H1 (cell line): ENCODE measurements around the gene NET1. TPM values are rescaled to one million over a fixed set of nuclear protein-coding genes. Genes with fewer than 3 reads are reported as not detected.
A peak's percentile ranks its signal among the peaks of the same experiment; 100 is the strongest.

Source experiments
- CTCF ChIA-PET: fragments of 300-600 bp; sonication (Branson Sonifier 250); formaldehyde crosslinking; loops from one replicate; lab custom pipeline; 2021; ENCODE audit not compliant: partially characterized antibody; lab: Charles Lee
- POLR2A ChIA-PET: fragments of 300-600 bp; sonication (Branson Sonifier 250); formaldehyde crosslinking; loops from one replicate; lab custom pipeline; 2021; ENCODE audit warnings: inconsistent platforms; ENCODE audit not compliant: partially characterized antibody; lab: Charles Lee
- DNase-seq, 2 experiments: peaks; one replicate each; pipeline versions ENCODE4 v3.0.0 to v3.0.0-alpha.2; 2010 to 2022; ENCODE audit warnings: low spot score in 2 of 2, low read depth in 1 of 2, mixed read lengths in 1 of 2
- FAIRE-seq: peaks from 2 replicates; lab custom pipeline; 2011; peaks lifted over from hg19 to GRCh38; lab: Jason Lieb, UNC
- H2AFZ ChIP-seq: 2 replicates; pipeline ENCODE4 v1.8.1; 2012; ENCODE audit warnings: low read length, inconsistent platforms
- H2AK5ac ChIP-seq: 2 replicates; pipeline ENCODE4 v1.6.1; 2013; ENCODE audit warnings: low read depth, low read length
- H2BK120ac ChIP-seq: replicated peaks from 2 replicates; pipeline ENCODE3; 2013; ENCODE audit warnings: low read depth, low read length, inconsistent platforms
- H2BK12ac ChIP-seq: 2 replicates; pipeline ENCODE4 v1.6.1; 2013; ENCODE audit warnings: low read depth, low read length
- H2BK15ac ChIP-seq: 2 replicates; pipeline ENCODE4 v1.6.1; 2013; ENCODE audit warnings: low read length
- H2BK20ac ChIP-seq: 2 replicates; pipeline ENCODE4 v1.6.1; 2013; ENCODE audit warnings: low read length
- H2BK5ac ChIP-seq: 2 replicates; pipeline ENCODE4 v1.6.1; 2013; ENCODE audit warnings: low read depth, low read length
- H3K14ac ChIP-seq: 2 replicates; pipeline ENCODE4 v1.6.1; 2013; ENCODE audit warnings: inconsistent platforms; ENCODE audit not compliant: insufficient read length
- H3K18ac ChIP-seq: 2 replicates; pipeline ENCODE4 v1.6.1; 2013; ENCODE audit warnings: low read length; ENCODE audit errors: extremely low read depth
- H3K23ac ChIP-seq: 2 replicates; pipeline ENCODE4 v1.6.1; 2013; ENCODE audit warnings: inconsistent platforms; ENCODE audit not compliant: insufficient read length
- H3K23me2 ChIP-seq: 2 replicates; pipeline ENCODE4 v1.6.1; 2013; ENCODE audit warnings: low read depth, low read length
- H3K27ac ChIP-seq: 2 replicates; pipeline ENCODE4 v1.6.1; 2011; ENCODE audit warnings: low read depth, low read length, inconsistent platforms
- H3K27me3 ChIP-seq, 4 experiments: replicated peaks in 1 of 4; 1 replicate in 1 of 4; 2 replicates in 3 of 4; pipeline versions ENCODE4 v1.6.1 to v1.8.1; 2011 to 2013; ENCODE audit warnings: low read length in 3 of 4, mild to moderate bottlenecking in 3 of 4, inconsistent platforms in 2 of 4, mixed read lengths in 2 of 4, moderate library complexity in 1 of 4; ENCODE audit not compliant: control insufficient read depth in 3 of 4, insufficient read depth in 3 of 4; ENCODE audit errors: extremely low read depth in 1 of 4
- H3K36me3 ChIP-seq, 4 experiments: 2 replicates each; pipeline versions ENCODE4 v1.6.1 to v1.8.1; 2011 to 2013; ENCODE audit warnings: mild to moderate bottlenecking in 4 of 4, low read length in 3 of 4, moderate library complexity in 2 of 4, control low read depth in 1 of 4, inconsistent platforms in 1 of 4; ENCODE audit not compliant: insufficient read depth in 4 of 4, control insufficient read depth in 2 of 4
- H3K4ac ChIP-seq: replicated peaks from 2 replicates; pipeline ENCODE3; 2013; ENCODE audit warnings: low read length, low read depth, mixed read lengths, inconsistent platforms; ENCODE audit not compliant: insufficient read length
- H3K4me1 ChIP-seq, 4 experiments: replicated peaks in 1 of 4; 1 replicate in 1 of 4; 2 replicates in 3 of 4; pipeline versions ENCODE4 v1.6.1 to v1.8.1; 2011 to 2013; ENCODE audit warnings: low read length in 3 of 4, inconsistent platforms in 2 of 4, mixed read lengths in 1 of 4; ENCODE audit not compliant: insufficient read depth in 4 of 4, control insufficient read depth in 3 of 4
- H3K4me2 ChIP-seq, 2 experiments: 2 replicates each; pipeline versions ENCODE4 v1.6.1 to v1.8.1; 2011 to 2013; ENCODE audit warnings: low read depth in 2 of 2, low read length in 2 of 2, control low read depth in 1 of 2, inconsistent platforms in 1 of 2, mild to moderate bottlenecking in 1 of 2; ENCODE audit not compliant: insufficient read depth in 1 of 2
- H3K4me3 ChIP-seq, 4 experiments: fragments of 200-600, 300-600 bp in 1 of 4; sonication (generic), shearing (Covaris generic), sonication (Bioruptor Twin) in 1 of 4; 2 replicates each; pipeline versions ENCODE4 v1.5.1 to v1.8.1; 2011 to 2016; ENCODE audit warnings: low read length in 4 of 4, low read depth in 3 of 4, control low read depth in 2 of 4, inconsistent platforms in 2 of 4, mild to moderate bottlenecking in 2 of 4, mixed read lengths in 1 of 4, moderate library complexity in 1 of 4; ENCODE audit not compliant: insufficient read depth in 2 of 4; ENCODE audit errors: extremely low read depth in 1 of 4
- H3K56ac ChIP-seq: replicated peaks from 2 replicates; pipeline ENCODE3; 2013; ENCODE audit warnings: low read depth, mild to moderate bottlenecking, mixed read lengths, low read length, inconsistent platforms; ENCODE audit not compliant: insufficient read length
- H3K79me1 ChIP-seq: 2 replicates; pipeline ENCODE4 v1.6.1; 2013; ENCODE audit warnings: low read depth, low read length, control low read depth
- H3K79me2 ChIP-seq, 2 experiments: 2 replicates each; pipeline versions ENCODE4 v1.6.1 to v1.8.1; 2012 to 2013; ENCODE audit warnings: low read length in 2 of 2, mild to moderate bottlenecking in 2 of 2, inconsistent platforms in 1 of 2; ENCODE audit not compliant: insufficient read depth in 2 of 2, control insufficient read depth in 1 of 2
- H3K9ac ChIP-seq, 4 experiments: replicated peaks in 1 of 4; 1 replicate in 1 of 4; 2 replicates in 3 of 4; pipeline versions ENCODE4 v1.6.1 to v1.8.1; 2011 to 2013; ENCODE audit warnings: low read depth in 3 of 4, low read length in 3 of 4, control low read depth in 2 of 4, mild to moderate bottlenecking in 2 of 4, moderate library complexity in 2 of 4, inconsistent platforms in 1 of 4; ENCODE audit errors: extremely low read depth in 1 of 4
- H3K9me3 ChIP-seq, 2 experiments: 2 replicates each; pipeline versions ENCODE4 v1.6.1 to v1.8.1; 2012 to 2013; ENCODE audit warnings: mild to moderate bottlenecking in 2 of 2, moderate library complexity in 2 of 2, control low read depth in 1 of 2, inconsistent platforms in 1 of 2, low read depth in 1 of 2, low read length in 1 of 2, mixed read lengths in 1 of 2; ENCODE audit not compliant: insufficient read depth in 2 of 2
- H4K20me1 ChIP-seq, 2 experiments: replicated peaks in 1 of 2; 2 replicates each; pipeline versions ENCODE3 to v1.8.1; 2011 to 2013; ENCODE audit warnings: inconsistent platforms in 2 of 2, low read length in 2 of 2, mild to moderate bottlenecking in 1 of 2; ENCODE audit not compliant: insufficient read depth in 2 of 2, control insufficient read depth in 1 of 2
- H4K5ac ChIP-seq: 2 replicates; pipeline ENCODE4 v1.6.1; 2013; ENCODE audit warnings: low read length, low read depth, mixed read lengths, inconsistent platforms; ENCODE audit not compliant: insufficient read length
- H4K8ac ChIP-seq: 2 replicates; pipeline ENCODE4 v1.8.0; 2013; ENCODE audit warnings: mild to moderate bottlenecking, moderate library complexity, low read length, inconsistent platforms; ENCODE audit not compliant: insufficient read depth; ENCODE audit errors: extremely low read depth
- H4K91ac ChIP-seq: replicated peaks from 2 replicates; pipeline ENCODE3; 2013; ENCODE audit warnings: low read length, mixed read lengths, inconsistent platforms; ENCODE audit not compliant: insufficient read length
- SIX5 ChIP-seq: IDR thresholded peaks from 2 replicates; pipeline ENCODE4 v1.6.1; 2011; ENCODE audit warnings: mild to moderate bottlenecking, low read depth, low read length
- USF2 ChIP-seq: IDR thresholded peaks from 2 replicates; pipeline ENCODE4 v1.6.1; 2011; ENCODE audit warnings: low read length, improper control_type of control experiment
- WGBS, 2 experiments: shearing (Covaris generic) in 1 of 2; methylation state at CpG; one replicate each; pipeline versions ENCODE4 v1.1.6 to v1.1.7; 2013 to 2015; ENCODE audit warnings: low lambda C conversion rate in 2 of 2, mixed read lengths in 2 of 2, inconsistent platforms in 1 of 2, low coverage in 1 of 2, missing lambda C conversion rate in 1 of 2; ENCODE audit not compliant: insufficient replicate concordance in 2 of 2, insufficient coverage in 1 of 2, insufficient read length in 1 of 2; ENCODE audit errors: extremely low coverage in 1 of 2, missing lambda C conversion rate in 1 of 2; 5-methylcytosine and 5-hydroxymethylcytosine counted together
- polyA plus RNA-seq, 7 experiments: library from polyadenylated mRNA; depleted of rRNA in 3 of 7; stranded (reverse) in 5 of 7; unstranded in 2 of 7; fragments of >200 nt in 5 of 7; fragments of 200-250 nt in 2 of 7; gene quantifications; 1 replicate in 5 of 7; 2 replicates in 1 of 7; 4 replicates in 1 of 7; pipeline versions ENCODE4 v1.2.1 to v1.2.3, GENCODE V29; 2011 to 2013; ENCODE audit warnings: missing spikeins in 2 of 7, mixed read lengths in 2 of 7
- total RNA-seq: library from RNA; stranded (reverse); fragmentation: NEBNext Ultra II Directional; extraction: Animal tissue kit (Norgen Biotek cat#: 25700); gene quantifications from 2 replicates; pipeline ENCODE4 v1.2.1, GENCODE V29; 2021

NET1 gene
- total and polyA plus RNA-seq, 2 of the 8 experiments (the other 6 are each of a cell fraction or from before 2014, with no cell fraction given): 21.5 to 117 TPM

GRCh38 chr10:5502571-5503476, 90.5 kb downstream of the NET1 start:
- H3K14ac ChIP-seq: no peak overlapping the region
- no peak overlapping the region for H2AFZ ChIP-seq
- H2AK5ac ChIP-seq: no peak overlapping the region
- no peak overlapping the region for H3K4me2 ChIP-seq
- no peak overlapping the region for H2BK120ac ChIP-seq
- no peaks in the 10 kb centered on the region for H3K9me3 ChIP-seq
- no peak overlapping the region for H2BK15ac ChIP-seq
- no peaks in the 10 kb centered on the region for H3K4me1 ChIP-seq
- peaks cover 4% of the 10 kb centered on the region; the same call in 1 of the 2 replicates for H3K23me2 ChIP-seq
- peak; percentile 92 for FAIRE-seq
- 88% methylated on average over 10 of the region's 14 CpGs; no CpG with 5 or more reads in 1 of the 2 experiments for WGBS, 2 experiments
- DNase-seq: no peak
- H3K18ac ChIP-seq: no peak overlapping the region
- no peak overlapping the region for H3K56ac ChIP-seq
- H3K4ac ChIP-seq: no peak overlapping the region
- ChIA-PET POLR2A (interaction anchor here (0.8 to 1.8 kb wide), 2 partner anchors 13 to 26 kb away, joined by 4 read pairs; no protein-coding TSS in a partner anchor), CTCF (interaction anchor here (1.3 to 4.7 kb wide), 5 partner anchors 9 to 688 kb away, joined by 3 to 28 read pairs (median 3); no protein-coding TSS in a partner anchor)
- H3K9ac ChIP-seq: no peak overlapping the region
- H4K20me1 ChIP-seq: no peaks in the 10 kb centered on the region
- no peak overlapping the region for H4K91ac ChIP-seq
- no peak overlapping the region for H3K4me3 ChIP-seq
- no peak overlapping the region for H3K27ac ChIP-seq
- H3K79me1 ChIP-seq: no peaks in the 10 kb centered on the region
- H2BK12ac ChIP-seq: peak overlapping the region; percentile 39; the same call in 1 of the 2 replicates
- no peak overlapping the region for H2BK5ac ChIP-seq
- H4K8ac ChIP-seq: no peak overlapping the region
- H3K23ac ChIP-seq: no peak overlapping the region
- no peaks in the 10 kb centered on the region for H3K36me3 ChIP-seq
- H4K5ac ChIP-seq: no peak overlapping the region
- no peaks in the 10 kb centered on the region for H3K79me2 ChIP-seq
- H2BK20ac ChIP-seq: no peak overlapping the region
- no peaks in the 10 kb centered on the region for H3K27me3 ChIP-seq
- TF ChIP-seq SIX5: no peak
- no peak for TF ChIP-seq USF2
